HG02763 (cell line): Measurements from ENCODE around the gene PLCH2.

Experiments used
- ATAC-seq: cut with Tn5 transposase; IDR thresholded peaks from one replicate; pipeline ENCODE4 v1.9.1; 2021; ENCODE audit warnings: mild to moderate bottlenecking, moderate library complexity; ENCODE audit not compliant: unreplicated experiment

PLCH2 gene

DNA sequence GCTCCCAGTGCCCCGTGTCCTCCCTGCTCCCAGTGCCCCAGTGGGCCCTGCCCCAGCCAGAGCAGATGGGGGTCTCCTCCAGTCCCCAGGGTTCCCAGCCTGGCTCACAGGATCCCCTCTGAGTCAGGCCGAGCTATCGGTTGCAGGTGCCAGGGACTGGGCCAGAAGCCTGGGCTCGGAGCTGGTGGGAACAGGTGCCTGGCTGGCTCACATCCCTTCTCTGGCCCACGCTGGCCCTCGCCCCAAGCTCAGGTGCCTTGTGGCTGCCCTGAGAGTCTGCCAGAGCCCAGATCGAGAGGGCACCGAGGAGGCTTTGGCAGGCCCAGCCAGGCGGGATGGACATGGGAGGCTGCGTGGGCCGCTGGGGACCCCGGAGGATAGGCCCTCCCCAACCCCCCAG, 18.9 kb downstream of the PLCH2 start:
- no peak for ATAC-seq

DNA sequence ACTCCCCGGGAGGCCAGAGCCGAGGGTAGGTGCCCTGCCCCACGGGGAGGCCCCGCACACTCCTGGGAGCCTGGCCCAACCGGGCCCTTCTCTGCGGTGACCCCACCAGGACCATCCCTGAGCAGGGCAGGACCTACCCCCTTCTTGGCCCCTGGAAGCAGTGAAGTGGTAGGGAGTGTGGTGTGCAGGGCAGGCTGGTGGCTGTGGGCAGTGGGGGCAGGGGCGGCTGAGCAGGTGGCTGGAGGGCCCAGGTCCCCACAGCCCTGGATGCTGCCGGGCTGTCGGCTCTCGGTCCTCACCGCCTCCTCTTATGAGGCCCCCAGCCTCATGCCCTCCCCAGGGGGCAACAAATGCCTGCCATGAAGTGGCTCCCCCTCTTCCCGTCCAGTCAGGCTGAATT, 19.5 kb downstream of the PLCH2 start:
- ATAC-seq, result no peak

DNA sequence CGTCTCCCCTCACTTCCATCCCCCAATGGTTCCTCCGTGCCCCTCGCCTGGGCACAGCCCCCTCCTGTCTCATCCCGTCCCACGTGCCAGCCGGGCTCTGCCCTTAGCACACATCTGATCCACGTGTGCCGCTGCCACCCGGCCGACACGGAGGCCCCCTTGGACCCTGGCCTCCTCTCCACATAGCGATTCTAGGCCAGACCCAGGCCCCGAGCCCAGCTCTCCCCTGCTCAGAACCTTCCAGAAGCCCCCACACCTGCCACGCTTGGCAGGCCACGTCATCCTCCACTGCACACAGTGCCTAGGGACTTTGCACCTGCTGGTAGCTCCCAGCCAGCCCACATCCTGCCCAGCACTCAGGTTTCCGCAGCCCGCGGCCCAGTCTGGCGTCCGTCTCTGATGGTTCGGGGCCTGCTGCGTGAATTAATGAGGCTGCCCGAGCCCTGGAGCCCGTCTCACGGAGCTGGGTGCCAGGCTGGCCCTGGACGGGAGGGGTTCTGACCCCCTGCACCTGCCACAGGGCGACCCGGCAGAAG, 20.1 kb downstream of the PLCH2 start:
- ATAC-seq, result no peak

DNA sequence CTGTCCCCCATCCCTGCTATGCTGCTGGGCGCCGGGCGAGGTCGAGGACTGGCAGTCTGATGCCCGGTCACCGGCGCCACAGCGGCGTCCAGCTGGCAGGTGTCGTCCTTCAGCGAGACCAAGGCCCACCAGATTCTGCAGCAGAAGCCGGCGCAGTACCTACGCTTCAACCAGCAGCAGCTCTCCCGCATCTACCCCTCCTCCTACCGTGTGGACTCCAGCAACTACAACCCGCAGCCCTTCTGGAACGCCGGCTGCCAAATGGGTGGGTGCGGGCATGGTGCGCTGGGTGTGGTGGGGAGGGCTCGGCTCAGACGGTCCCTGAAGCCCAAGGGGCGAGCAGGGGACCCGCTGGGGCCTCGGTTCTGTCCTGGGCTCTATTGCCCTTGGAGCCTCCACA, 20.7 kb downstream of the PLCH2 start:
- no peak for ATAC-seq

DNA sequence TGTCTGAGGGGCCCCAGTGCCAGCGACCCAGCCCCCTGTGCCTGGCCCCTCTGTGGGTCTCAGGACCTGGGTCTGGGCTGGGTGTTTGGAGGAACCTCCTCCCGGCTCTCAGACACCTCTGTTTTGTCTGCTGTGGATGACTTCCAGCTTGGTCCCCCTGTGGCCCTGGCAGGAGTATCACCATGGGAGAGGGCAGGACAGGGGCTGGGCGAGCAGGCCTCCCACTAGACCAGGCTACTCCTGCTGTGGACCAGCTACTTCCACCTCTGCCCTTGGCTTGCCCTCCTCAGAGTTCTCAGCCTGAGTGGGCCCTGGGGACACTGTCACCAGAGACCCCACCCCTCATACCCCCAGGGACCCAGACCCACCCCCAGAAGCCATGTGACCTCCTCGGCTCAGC, 21.8 kb downstream of the PLCH2 start:
- ATAC-seq, result no peak

DNA sequence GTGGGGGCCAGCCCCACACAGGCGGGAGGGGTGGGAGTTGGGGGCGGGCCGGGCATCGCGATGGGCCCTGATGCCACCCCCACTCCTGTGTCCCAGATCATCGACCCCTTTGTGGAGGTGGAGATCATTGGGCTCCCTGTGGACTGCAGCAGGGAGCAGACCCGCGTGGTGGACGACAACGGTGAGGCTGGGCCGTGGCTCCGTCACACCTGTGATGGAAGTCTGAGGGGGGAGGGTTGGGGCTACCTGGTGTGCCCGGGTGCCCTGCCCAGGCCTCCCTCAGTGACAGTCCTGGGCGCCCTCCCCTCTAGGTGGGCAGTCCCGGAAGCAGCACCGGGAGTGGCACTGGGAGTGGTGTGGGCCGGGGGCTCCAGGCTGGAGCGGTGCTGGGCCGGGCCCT, 22.6 kb downstream of the PLCH2 start:
- no peak for ATAC-seq

DNA sequence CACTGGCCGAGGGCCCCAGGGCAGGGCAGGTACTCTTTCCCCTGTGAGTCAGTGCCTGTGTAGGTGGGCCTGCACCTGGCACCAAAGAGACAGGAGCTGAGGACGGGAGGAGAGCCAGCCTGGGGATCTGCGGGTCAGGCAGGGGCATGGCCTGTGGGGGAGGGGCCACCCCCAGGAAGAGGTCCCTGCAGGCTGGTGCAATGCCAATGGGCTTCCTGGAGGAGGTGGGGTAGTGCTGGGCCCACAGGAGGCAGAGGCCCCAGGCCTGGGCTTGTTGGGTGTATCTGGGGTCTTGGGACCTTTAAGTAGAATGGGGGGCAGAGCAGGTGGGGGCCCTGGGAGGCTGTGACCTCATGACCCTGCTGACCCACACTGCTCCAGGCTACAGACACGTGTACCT, 23.2 kb downstream of the PLCH2 start:
- ATAC-seq, result no peak

DNA sequence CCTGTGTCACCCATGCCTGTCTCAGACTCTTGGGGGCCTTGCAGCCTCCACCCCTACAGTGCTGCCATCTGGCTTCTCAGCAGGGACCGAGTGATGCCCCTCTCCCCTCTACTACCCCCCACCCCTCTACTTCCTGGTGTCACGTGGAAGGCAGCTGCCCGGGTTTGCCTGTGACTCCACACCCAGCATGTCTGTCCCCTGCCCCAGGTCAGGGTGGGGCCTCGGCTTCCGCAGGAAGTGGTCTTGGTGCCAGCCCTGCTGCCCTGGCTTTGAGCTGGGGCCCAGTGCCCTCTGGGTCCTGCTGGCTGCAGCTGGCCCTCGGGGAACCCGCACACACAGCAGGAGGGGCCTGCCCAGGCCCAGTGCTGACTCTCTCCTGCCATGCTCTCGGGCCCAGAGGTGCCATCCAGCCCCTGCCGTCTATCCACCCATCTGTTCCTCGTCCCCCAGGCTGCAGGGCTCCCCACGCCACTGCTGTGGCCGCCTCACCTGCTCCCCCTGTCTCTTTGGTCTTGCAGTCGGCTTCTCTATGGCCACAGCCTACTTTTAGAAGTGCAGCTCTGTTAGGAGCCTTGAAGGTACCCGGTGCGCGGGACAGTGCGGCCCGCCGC, 24.0 kb downstream of the PLCH2 start:
- ATAC-seq, result no peak

DNA sequence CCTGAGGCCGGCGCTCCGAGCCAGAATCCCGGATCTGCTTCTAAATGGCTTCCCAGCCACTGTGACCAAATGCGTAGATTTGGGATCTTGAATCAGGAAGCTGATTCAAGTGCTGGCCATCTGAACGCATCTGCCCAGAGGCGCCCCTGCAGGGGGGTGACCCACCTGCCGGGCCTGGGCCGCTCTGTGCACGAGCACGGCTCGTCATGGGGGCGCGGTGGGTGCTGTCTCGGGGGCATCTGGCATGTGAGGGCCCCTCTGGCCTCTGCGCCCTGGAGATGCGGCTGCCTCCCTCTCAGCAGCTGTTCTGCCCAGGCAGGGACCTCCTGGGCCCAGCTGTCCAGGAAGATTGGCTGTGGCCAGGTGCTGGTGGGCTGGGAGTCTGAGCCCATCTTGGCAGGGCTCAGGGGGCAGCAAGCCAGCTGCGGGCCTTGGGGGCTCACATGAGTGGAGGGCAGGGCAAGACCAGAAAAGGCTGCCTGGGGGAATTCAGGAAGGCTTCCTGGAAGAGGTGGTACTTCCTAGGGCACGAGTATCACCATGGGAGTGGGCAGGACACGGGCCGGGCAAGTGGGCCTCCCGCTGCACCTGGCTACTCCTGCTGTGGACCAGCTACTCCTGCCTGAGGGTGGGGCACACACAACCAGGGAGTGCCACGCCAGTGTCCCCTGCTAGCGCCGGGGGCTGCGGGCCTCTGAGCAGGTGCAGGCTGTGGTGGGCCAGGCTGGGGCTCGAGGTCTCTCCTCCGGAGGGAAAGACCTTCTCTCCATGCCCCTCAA, 25.1 kb downstream of the PLCH2 start:
- no peak for ATAC-seq

DNA sequence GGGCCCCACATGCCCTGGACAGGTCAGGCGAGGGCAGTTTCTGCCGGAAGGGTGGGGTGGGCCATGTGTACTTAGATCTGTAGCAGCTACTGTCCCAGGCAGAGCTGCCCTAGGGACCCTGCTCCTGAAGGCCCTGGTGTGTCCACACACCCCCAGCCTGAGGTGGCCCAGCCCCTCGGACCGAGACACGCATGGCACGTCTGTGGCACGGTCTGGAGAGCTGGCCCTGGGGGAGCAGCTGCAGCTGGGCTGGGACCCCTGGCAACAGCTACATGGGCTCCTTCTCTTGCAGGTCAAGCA, 25.7 kb downstream of the PLCH2 start:
- ATAC-seq, result no peak

DNA sequence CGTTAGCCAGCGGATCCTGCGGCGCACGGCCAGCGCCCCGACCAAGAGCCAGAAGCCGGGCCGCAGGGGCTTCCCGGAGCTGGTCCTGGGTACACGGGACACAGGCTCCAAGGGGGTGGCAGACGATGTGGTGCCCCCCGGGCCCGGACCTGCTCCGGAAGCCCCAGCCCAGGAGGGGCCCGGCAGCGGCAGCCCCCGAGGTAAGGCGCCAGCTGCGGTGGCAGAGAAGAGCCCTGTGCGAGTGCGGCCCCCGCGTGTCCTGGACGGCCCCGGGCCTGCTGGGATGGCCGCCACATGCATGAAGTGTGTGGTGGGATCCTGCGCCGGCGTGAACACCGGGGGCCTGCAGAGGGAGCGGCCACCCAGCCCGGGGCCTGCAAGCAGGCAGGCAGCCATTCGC, 26.1 kb downstream of the PLCH2 start:
- ATAC-seq, result no peak

DNA sequence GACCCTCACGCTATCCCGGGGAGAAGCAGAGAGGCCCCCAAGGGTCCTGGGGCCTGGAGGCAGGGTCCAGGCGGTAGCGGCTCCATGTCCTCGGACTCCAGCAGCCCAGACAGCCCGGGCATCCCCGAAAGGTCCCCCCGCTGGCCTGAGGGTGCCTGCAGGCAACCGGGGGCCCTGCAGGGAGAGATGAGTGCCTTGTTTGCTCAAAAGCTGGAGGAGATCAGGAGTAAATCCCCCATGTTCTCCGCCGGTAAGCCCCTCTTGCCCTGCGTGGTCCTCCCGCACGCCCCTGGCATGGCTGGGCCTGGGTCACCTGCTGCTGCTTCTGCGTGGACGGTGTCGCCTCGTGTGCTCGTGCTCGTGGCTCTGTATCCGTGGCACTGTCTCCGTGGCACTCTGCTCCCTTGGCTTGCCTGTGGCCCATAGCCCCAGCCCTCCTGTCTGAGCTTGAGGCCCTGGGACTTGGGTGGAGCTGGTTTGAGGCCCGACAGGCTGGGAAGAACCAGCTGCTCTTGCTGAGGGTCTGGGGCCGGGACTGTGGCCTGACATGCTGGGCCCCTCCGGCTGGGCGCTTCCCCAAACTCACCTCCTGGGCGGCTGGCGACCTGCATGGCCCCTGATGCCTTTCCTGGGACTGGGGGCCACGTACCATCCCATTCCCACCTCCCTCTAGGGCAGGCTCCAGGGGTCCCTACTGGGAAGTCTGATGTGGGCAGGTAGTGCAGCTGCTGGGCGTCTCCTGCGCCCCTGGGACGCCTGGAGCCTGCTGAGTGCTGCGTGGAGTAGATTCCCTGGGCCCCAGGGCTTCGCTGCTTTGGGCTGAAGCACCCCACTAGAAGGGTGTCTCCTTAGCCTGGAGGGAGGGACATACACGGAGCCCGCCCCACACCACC, 26.8 kb downstream of the PLCH2 start:
- ATAC-seq, result no peak

DNA sequence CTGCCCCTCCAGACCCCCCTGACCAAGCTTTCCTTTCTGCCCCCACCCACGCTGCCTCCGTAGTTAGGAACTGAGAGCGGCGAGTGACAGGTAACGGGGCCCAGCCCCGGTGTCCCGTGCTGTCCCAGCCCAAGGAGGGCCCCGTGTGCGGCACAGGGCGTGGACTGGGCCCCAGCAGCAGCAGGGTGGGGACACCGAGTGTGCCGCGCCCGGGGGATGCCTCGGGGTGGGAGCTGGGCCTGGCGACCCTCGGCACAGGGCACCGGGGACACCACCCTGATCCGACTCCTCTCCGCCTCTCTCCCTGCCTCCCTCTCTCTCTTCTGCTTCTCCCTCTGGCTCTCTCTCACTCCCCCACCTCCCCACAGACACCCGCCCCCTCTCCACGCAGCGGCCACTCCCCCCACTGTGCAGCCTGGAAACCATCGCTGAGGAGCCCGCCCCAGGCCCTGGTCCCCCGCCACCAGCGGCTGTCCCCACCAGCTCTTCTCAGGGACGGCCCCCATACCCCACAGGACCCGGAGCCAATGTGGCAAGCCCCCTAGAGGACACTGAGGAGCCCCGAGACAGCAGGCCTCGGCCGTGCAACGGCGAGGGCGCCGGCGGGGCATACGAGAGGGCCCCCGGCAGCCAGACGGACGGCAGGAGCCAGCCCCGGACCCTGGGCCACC, 27.6 kb downstream of the PLCH2 start:
- ATAC-seq, result no peak

DNA sequence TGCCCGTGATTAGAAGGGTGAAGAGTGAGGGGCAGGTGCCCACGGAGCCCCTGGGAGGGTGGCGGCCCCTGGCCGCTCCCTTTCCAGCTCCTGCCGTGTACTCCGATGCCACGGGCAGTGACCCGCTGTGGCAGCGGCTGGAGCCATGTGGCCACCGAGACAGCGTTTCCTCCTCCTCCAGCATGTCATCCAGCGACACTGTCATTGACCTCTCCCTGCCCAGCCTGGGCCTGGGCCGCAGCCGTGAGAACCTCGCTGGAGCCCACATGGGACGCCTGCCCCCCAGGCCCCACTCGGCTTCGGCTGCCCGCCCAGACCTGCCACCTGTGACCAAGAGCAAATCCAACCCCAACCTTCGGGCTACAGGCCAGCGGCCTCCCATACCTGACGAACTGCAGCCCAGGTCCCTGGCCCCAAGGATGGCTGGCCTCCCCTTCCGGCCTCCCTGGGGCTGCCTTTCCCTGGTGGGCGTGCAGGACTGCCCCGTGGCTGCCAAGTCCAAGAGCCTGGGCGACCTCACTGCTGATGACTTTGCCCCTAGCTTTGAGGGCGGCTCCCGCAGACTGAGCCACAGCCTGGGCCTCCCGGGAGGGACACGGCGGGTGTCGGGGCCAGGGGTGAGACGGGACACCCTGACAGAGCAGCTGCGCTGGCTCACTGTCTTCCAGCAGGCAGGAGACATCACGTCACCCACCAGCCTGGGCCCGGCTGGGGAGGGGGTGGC, 28.3 kb downstream of the PLCH2 start:
- ATAC-seq, result no peak

DNA sequence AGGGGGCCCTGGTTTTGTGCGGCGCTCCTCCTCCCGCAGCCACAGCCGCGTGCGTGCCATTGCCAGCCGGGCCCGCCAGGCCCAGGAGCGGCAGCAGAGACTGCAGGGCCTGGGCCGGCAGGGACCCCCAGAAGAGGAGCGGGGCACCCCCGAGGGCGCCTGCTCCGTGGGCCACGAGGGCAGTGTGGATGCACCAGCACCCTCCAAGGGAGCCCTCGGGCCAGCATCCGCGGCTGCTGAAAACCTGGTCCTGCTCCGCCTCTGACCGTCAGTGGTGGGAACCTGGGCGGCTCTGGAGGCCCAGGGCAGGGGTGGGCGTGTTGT, 28.8 kb downstream of the PLCH2 start:
- ATAC-seq, result no peak

DNA sequence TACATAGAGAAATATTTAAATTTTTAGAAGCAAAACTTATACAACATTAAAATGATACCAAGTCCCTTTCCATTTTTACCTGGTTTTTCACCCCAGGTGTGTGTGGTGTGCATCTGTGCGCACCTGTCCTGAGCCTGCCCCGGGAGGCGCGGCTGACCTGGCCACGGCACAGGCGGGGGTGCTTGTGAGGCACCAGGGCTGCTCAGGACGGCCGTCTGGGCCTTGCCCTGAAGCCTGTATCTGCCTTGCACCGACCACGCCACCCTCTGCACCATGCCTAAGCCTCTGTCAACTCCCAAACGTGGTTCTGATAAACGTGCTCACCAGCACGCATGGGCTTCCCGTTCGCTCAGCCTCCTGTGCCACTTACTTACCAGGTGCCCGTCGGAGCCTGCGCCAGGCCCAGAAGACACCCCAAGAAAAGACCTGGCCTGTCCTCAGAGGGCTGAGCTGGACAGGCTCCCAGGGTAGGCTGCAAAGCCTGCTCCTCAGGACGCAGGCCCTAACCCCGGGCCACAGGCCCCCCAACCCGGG, 29.4 kb downstream of the PLCH2 start:
- no peak for ATAC-seq

DNA sequence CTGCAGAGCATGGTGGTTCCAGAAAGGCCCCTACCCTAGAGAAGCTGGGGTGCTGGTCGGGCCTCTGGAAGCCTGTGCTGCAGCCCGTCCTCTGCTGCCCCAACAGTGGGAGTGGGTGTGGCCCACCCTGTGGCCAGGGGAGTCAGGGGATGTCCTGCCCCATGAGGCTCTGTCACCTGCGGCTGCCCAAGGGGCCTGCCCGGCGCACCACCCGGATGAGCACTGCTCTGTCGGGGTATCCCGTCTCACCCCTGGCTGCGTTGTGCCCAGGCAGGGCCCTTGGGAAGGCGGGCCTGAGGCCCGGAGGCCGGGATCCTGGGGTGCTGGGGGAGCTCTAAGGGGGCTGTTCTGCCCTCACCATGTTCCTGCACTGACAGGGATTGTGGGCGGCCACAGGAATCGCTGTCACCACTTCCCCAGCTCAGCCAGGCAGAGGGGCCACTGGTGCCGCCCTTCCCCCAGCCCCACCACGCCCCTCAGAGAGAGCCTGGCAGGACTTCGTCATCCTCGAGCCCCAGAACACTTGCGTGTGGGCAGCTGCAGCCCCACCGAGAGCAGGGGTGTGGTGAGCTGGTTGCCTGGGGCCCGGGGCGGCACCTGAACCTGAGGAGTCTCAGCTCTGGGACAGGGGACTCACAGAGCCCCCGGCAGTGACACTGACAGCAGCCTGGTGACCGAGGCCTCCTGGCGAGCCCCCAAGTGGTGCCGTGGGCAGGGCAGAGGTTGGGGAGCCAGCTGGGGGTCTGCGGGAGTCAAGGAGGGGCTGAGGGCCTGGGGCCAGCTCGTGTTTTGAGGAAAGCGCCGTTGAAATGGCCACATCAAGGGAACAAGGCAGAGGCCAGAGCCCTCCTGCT, 30.1 kb downstream of the PLCH2 start:
- no peak for ATAC-seq

DNA sequence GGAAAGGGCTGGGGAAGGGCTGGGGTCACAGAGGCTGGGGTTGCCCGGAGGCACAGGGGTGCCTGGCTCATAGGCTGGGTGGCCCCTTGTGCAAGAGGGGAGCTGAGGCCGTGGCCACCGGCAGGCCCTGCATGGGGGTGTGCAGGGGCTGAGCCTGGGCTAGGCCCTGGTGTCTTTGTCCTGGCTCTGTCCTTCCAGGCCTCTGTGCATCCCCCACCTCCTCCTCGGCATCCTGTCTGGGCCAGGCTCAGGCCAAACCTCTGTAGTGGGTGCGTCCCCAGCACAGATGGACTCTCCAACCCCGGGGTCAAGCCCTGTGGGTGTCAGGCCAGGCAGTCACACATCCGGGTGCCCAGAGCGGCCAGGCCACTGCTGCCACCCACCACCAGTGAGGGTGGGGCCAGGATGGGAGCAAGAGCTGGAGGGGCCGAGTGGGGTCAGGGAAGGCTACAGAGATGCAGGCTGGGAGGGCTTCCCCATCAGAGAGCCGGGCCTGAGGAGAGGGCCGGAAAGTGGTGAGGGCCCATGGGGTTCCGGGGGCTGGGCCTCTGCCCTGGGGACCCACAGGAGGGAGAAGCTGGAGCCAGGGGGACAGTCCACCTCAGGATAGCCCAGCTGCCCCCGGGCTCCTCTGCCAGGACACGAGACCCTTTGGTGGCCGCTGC, 30.9 kb downstream of the PLCH2 start:
- ATAC-seq, result no peak

DNA sequence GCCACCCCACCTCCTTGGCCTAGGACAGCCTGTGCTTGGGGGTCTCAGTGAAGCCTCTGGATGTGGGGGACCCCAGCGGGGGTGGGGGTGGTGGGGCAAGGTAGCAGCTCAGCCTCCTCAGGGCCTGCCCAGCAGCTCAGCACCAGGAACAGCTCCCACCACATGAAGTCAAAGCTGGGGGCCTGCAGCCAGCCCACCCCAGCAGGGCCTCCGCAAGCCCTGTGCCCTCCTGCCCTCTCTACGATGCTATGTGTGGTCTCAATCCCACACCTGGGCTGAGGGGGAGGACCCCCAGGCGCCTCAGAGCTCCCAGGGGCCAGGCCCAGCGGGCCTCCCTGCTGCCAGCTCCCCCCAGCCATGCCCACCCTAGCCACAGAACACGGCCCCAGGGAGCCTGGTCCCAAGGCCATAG, 31.7 kb downstream of the PLCH2 start:
- no peak for ATAC-seq
